HCT116 (cell line): Measurements from ENCODE around the gene RWDD4. TPM values are rescaled to one million over a fixed set of nuclear protein-coding genes. Genes with fewer than 3 reads are reported as not detected.

Experiments used
- ATAC-seq: fragments of 200-7000 bp; cut with Tn5 transposase; 2 replicates; pipeline ENCODE4 v1.9.1; 2020; ENCODE audit warnings: mild to moderate bottlenecking, moderate library complexity
- BruUV-seq: library from RNA; stranded (reverse); fragments of 400-500 nt; replicated peaks from 2 replicates; lab custom pipeline; 2021; lab: Mats Ljungman, UMichigan
- CTCF ChIA-PET: fragments of 300-600 bp; sonication (Branson Sonifier 250); formaldehyde crosslinking; loops from one replicate; lab custom pipeline; 2021; ENCODE audit warnings: antibody characterized with exemption; lab: Charles Lee
- POLR2A ChIA-PET: fragments of 300-600, 350-600 bp; sonication (Branson Sonifier 250); formaldehyde crosslinking; loops from one replicate; lab custom pipeline; 2021; ENCODE audit warnings: antibody characterized with exemption; lab: Charles Lee
- RAD21 ChIA-PET, 2 experiments: fragments of 300-600 bp; sonication (Branson Sonifier 250); formaldehyde crosslinking; loops; one replicate each; lab custom pipeline; 2023; ENCODE audit warnings: low total read pairs in 2 of 2; ENCODE audit not compliant: uncharacterized antibody in 2 of 2, unreplicated experiment in 2 of 2, low non-redundant PET in 1 of 2; lab: Charles Lee
- DNase-seq: peaks from one replicate; pipeline ENCODE4 v3.0.0-alpha.2; 2010; ENCODE audit warnings: low read depth, low spot score
- H2AFZ ChIP-seq: fragments of 200-600 bp; shearing (Covaris generic), sonication (generic); 2 replicates; pipeline ENCODE4 v1.6.1; 2017; ENCODE audit warnings: low read depth, mixed run types, mixed read lengths, antibody characterized with exemption, low read length; ENCODE audit not compliant: poor library complexity, severe bottlenecking
- H3K27ac ChIP-seq: 2 replicates; pipeline ENCODE4 v1.5.1; 2012; ENCODE audit warnings: low read depth, low read length
- H3K27me3 ChIP-seq: fragments of 200-600 bp; sonication (generic); 2 replicates; pipeline ENCODE4 v1.6.1; 2016; ENCODE audit warnings: mixed run types, low read length, mixed read lengths; ENCODE audit not compliant: insufficient read depth
- H3K36me3 ChIP-seq, 2 experiments: fragments of 200-500 bp in 1 of 2; fragments of 200-600 bp in 1 of 2; sonication (Bioruptor generic) in 1 of 2; sonication (generic) in 1 of 2; 2 replicates each; pipeline versions ENCODE4 v1.5.1 to v1.6.1; 2014 to 2016; ENCODE audit warnings: low read length in 2 of 2, inconsistent platforms in 1 of 2, mixed read lengths in 1 of 2, mixed run types in 1 of 2; ENCODE audit not compliant: insufficient read depth in 2 of 2, control insufficient read depth in 1 of 2
- H3K4me1 ChIP-seq, 2 experiments: fragments of 200-600 bp in 1 of 2; sonication (generic) in 1 of 2; 2 replicates each; pipeline versions ENCODE4 v1.5.1 to v1.6.1; 2012 to 2017; ENCODE audit warnings: low read length in 2 of 2, inconsistent platforms in 1 of 2, mild to moderate bottlenecking in 1 of 2, mixed read lengths in 1 of 2, mixed run types in 1 of 2, moderate library complexity in 1 of 2; ENCODE audit not compliant: insufficient read depth in 2 of 2, control insufficient read depth in 1 of 2
- H3K4me2 ChIP-seq: fragments of 200-600 bp; sonication (generic); 2 replicates; pipeline ENCODE4 v1.6.1; 2017; ENCODE audit warnings: mixed run types, low read length, mixed read lengths
- H3K4me3 ChIP-seq, 2 experiments: fragments of 200-600 bp in 1 of 2; sonication (generic) in 1 of 2; replicated peaks in 1 of 2; 2 replicates each; pipeline ENCODE4 v1.5.1; 2011 to 2016; ENCODE audit warnings: low read length in 2 of 2, control low read depth in 1 of 2, low read depth in 1 of 2, mild to moderate bottlenecking in 1 of 2, mixed read lengths in 1 of 2, mixed run types in 1 of 2
- H3K79me2 ChIP-seq: fragments of 200-600 bp; sonication (generic); 2 replicates; pipeline ENCODE4 v1.6.1; 2017; ENCODE audit warnings: mild to moderate bottlenecking, mixed run types, low read length, moderate library complexity, mixed read lengths; ENCODE audit not compliant: insufficient read depth
- H3K9ac ChIP-seq: fragments of 200-600 bp; sonication (generic); 2 replicates; pipeline ENCODE4 v1.6.1; 2016; ENCODE audit warnings: low read length, mixed read lengths
- H3K9me2 ChIP-seq: fragments of 200-600 bp; sonication (generic), shearing (Covaris generic); 2 replicates; pipeline ENCODE4 v1.6.1; 2017; ENCODE audit warnings: mixed run types, mild to moderate bottlenecking, moderate library complexity; ENCODE audit not compliant: insufficient read depth
- H3K9me3 ChIP-seq, 2 experiments: fragments of 200-500 bp in 1 of 2; fragments of 200-600 bp in 1 of 2; sonication (Bioruptor generic) in 1 of 2; sonication (generic) in 1 of 2; 2 replicates each; pipeline ENCODE4 v1.6.1; 2014 to 2017; ENCODE audit warnings: low read length in 2 of 2, mixed read lengths in 2 of 2, inconsistent platforms in 1 of 2, low read depth in 1 of 2, mild to moderate bottlenecking in 1 of 2, mixed run types in 1 of 2, moderate library complexity in 1 of 2; ENCODE audit not compliant: control insufficient read depth in 1 of 2, insufficient read depth in 1 of 2
- H4K20me1 ChIP-seq: fragments of 200-600 bp; sonication (generic), shearing (Covaris generic); 2 replicates; pipeline ENCODE4 v1.6.1; 2017; ENCODE audit warnings: mixed run types, mild to moderate bottlenecking, moderate library complexity; ENCODE audit not compliant: insufficient read depth
- CBX3 ChIP-seq: IDR thresholded peaks from 2 replicates; pipeline ENCODE4 v1.6.1; 2012; ENCODE audit warnings: low read depth
- CEBPB ChIP-seq: IDR thresholded peaks from 2 replicates; pipeline ENCODE4 v1.6.1; 2012; ENCODE audit warnings: low read depth
- EGR1 ChIP-seq: IDR thresholded peaks from 2 replicates; pipeline ENCODE4 v1.6.1; 2012; ENCODE audit warnings: low read depth
- ELF1 ChIP-seq: IDR thresholded peaks from 2 replicates; pipeline ENCODE4 v1.6.1; 2012; ENCODE audit warnings: low read depth, borderline replicate concordance
- EZH2 ChIP-seq: fragments of 200-600 bp; sonication (generic); IDR thresholded peaks from 2 replicates; pipeline ENCODE4 v1.6.1; 2017; ENCODE audit warnings: antibody characterized with exemption, mixed run types
- EZH2phosphoT487 ChIP-seq: fragments of 200-600 bp; IDR thresholded peaks from 2 replicates; pipeline ENCODE4 v1.6.1; 2018; ENCODE audit warnings: antibody characterized with exemption, borderline replicate concordance
- FOSL1 ChIP-seq: IDR thresholded peaks from 2 replicates; pipeline ENCODE4 v1.6.1; 2012; ENCODE audit warnings: low read depth
- MAX ChIP-seq: IDR thresholded peaks from 2 replicates; pipeline ENCODE4 v1.6.1; 2012
- SIN3A ChIP-seq: IDR thresholded peaks from 2 replicates; pipeline ENCODE4 v1.6.1; 2012; ENCODE audit warnings: low read depth
- SP1 ChIP-seq: IDR thresholded peaks from 2 replicates; pipeline ENCODE4 v1.6.1; 2012; ENCODE audit warnings: low read depth
- SRF ChIP-seq: IDR thresholded peaks from 2 replicates; pipeline ENCODE4 v1.6.1; 2012; ENCODE audit warnings: low read depth
- TCF7L2 ChIP-seq: IDR thresholded peaks from 2 replicates; pipeline ENCODE4 v1.7.0; 2011; ENCODE audit warnings: borderline replicate concordance, inconsistent platforms; ENCODE audit not compliant: insufficient read depth, insufficient read length; ENCODE audit errors: extremely low read depth
- ZBTB33 ChIP-seq: IDR thresholded peaks from 2 replicates; pipeline ENCODE4 v1.6.1; 2011; ENCODE audit warnings: mild to moderate bottlenecking, low read length, moderate library complexity; ENCODE audit not compliant: insufficient replicate concordance; ENCODE audit errors: extremely low read depth
- ZNF274 ChIP-seq: fragments of 200-500 bp; sonication (Bioruptor generic); IDR thresholded peaks from 2 replicates; pipeline ENCODE4 v1.6.1; 2014; ENCODE audit warnings: mild to moderate bottlenecking, low read depth, low read length, inconsistent platforms
- intact Hi-C: fragments of 100-400 bp; cut with micrococcal nuclease; formaldehyde crosslinking; loops from 2 replicates; pipeline ENCODE4 v1.10.0; 2022
- total RNA-seq: library from RNA; stranded (reverse); gene quantifications from one replicate; pipeline ENCODE4 v1.2.1, GENCODE V29; 2021; ENCODE audit not compliant: unreplicated experiment

The RWDD4 gene
- total RNA-seq, 1 experiment from 2014 or later, result 11.9 TPM

- TF ChIP-seq SRF (no peak), EZH2 (no peak), SP1 (no peak)
Observed at GRCh38 chr4:183612329-183613250, 46.4 kb downstream of the RWDD4 start (continued).

GRCh38 chr4:183611210-183611830 lies 47.7 kb downstream of the RWDD4 start:
- H3K79me2 ChIP-seq, result no peaks in the 10 kb centered on the region
- H3K27me3 ChIP-seq, result no peaks in the 10 kb centered on the region
- ChIA-PET POLR2A (no interaction called here), RAD21 (no interaction called here), CTCF (no interaction called here)
- H3K9me2 ChIP-seq, result no peaks in the 10 kb centered on the region
- intact Hi-C loops, result no loop called here
- no peak for TF ChIP-seq EGR1
- no peak for TF ChIP-seq SIN3A
- TF ChIP-seq ELF1, result no peak
- TF ChIP-seq EZH2, result no peak
- no peak for TF ChIP-seq MAX
- TF ChIP-seq ZBTB33, result no peak
- no peak for TF ChIP-seq ZNF274
- no peak for TF ChIP-seq FOSL1
- no peak for TF ChIP-seq TCF7L2
- TF ChIP-seq CEBPB, result no peak
- TF ChIP-seq EZH2phosphoT487, result no peak
- TF ChIP-seq CBX3, result no peak
- DNase-seq (no peak), ATAC-seq (no peak)
- no peaks in the 10 kb centered on the region for H3K36me3 ChIP-seq
- no peaks in the 10 kb centered on the region for H3K4me1 ChIP-seq
- no peaks in the 10 kb centered on the region for H4K20me1 ChIP-seq
- no peak overlapping the region for H3K4me3 ChIP-seq
- no peaks in the 10 kb centered on the region for H3K9me3 ChIP-seq
- BruUV-seq, result no TSS peak
- H3K27ac ChIP-seq, result no peak overlapping the region
- no peak overlapping the region for H3K9ac ChIP-seq
- no peak overlapping the region for H2AFZ ChIP-seq
- no peak overlapping the region for H3K4me2 ChIP-seq
